A549 (cell line): ENCODE measurements around the gene ORC4. TPM values are rescaled to one million over a fixed set of nuclear protein-coding genes. Genes with fewer than 3 reads are reported as not detected.

ENCODE experiments used
- ATAC-seq, 2 experiments: fragments of 200-7000 bp in 1 of 2; fragments of >200 bp in 1 of 2; cut with Nextera tagmentation in 1 of 2; cut with Tn5 transposase in 1 of 2; 3 replicates each; pipeline versions ENCODE4 v1.8.0 to v1.9.1; 2018 to 2020; ENCODE audit warnings: mild to moderate bottlenecking in 1 of 2, moderate library complexity in 1 of 2
- CTCF ChIA-PET: fragments of 300-600 bp; sonication (Branson Sonifier 250); formaldehyde crosslinking; extraction: SDS; loops from one replicate; lab custom pipeline; 2021; ENCODE audit warnings: antibody characterized with exemption, inconsistent platforms; lab: Yijun Ruan, JAX
- POLR2A ChIA-PET: fragments of 350-600 bp; formaldehyde crosslinking; extraction: SDS; loops from one replicate; lab custom pipeline; 2021; ENCODE audit warnings: antibody characterized with exemption, inconsistent platforms; lab: Yijun Ruan, JAX
- DNase-seq, 2 experiments: peaks; one replicate each; pipeline versions ENCODE4 v3.0.0 to v3.0.0-alpha.2; 2011 to 2016; ENCODE audit warnings: low read depth in 1 of 2, low spot score in 1 of 2
- FAIRE-seq: peaks from 2 replicates; lab custom pipeline; 2011; peaks lifted over from hg19 to GRCh38; lab: Jason Lieb, UNC
- H3K27ac ChIP-seq, 2 experiments: fragments of >200 bp; sonication (Bioruptor Twin); formaldehyde crosslinking; 3 replicates each; pipeline ENCODE4 v1.5.1; 2016 to 2017
- H3K4me1 ChIP-seq: fragments of >200 bp; sonication (Bioruptor Twin); formaldehyde crosslinking; 3 replicates; pipeline ENCODE4 v1.6.1; 2016
- H3K4me2 ChIP-seq: fragments of >200 bp; sonication (Bioruptor Twin); formaldehyde crosslinking; 3 replicates; pipeline ENCODE4 v1.6.1; 2016
- H3K4me3 ChIP-seq: fragments of >200 bp; sonication (Bioruptor Twin); formaldehyde crosslinking; 3 replicates; pipeline ENCODE4 v1.5.1; 2016
- H3K9me3 ChIP-seq: fragments of >200 bp; sonication (Bioruptor Twin); formaldehyde crosslinking; 3 replicates; pipeline ENCODE4 v1.6.1; 2016
- ATOH8 ChIP-seq: fragments of 250-450 bp; sonication (Bioruptor Pico); IDR thresholded peaks from 2 replicates; pipeline ENCODE4 v1.5.0; 2020; ENCODE audit warnings: low read depth, mild to moderate bottlenecking, moderate library complexity
- BCL3 ChIP-seq: fragments of >200 bp; sonication (Bioruptor Twin); formaldehyde crosslinking; IDR thresholded peaks from 3 replicates; pipeline ENCODE4 v1.6.1; 2016
- CBX8 ChIP-seq: fragments of 200-600 bp; sonication (generic); IDR thresholded peaks from 2 replicates; pipeline ENCODE4 v1.6.1; 2016
- CEBPB ChIP-seq, 2 experiments: fragments of >200 bp in 1 of 2; sonication (Bioruptor Twin) in 1 of 2; formaldehyde crosslinking in 1 of 2; IDR thresholded peaks; 2 replicates each; pipeline ENCODE4 v1.6.1; 2012 to 2016
- CHD4 ChIP-seq: fragments of 200-600 bp; sonication (generic); IDR thresholded peaks from 2 replicates; pipeline ENCODE4 v1.6.1; 2016; ENCODE audit warnings: antibody characterized with exemption, mild to moderate bottlenecking, borderline replicate concordance
- CTCF ChIP-seq: fragments of >200 bp; sonication (Bioruptor Twin); formaldehyde crosslinking; IDR thresholded peaks from 3 replicates; pipeline ENCODE4 v1.5.1; 2016
- E2F6 ChIP-seq: IDR thresholded peaks from 2 replicates; pipeline ENCODE4 v1.6.1; 2012; ENCODE audit warnings: low read depth, borderline replicate concordance
- EHF ChIP-seq: fragments of 250-450 bp; sonication (Bioruptor Pico); IDR thresholded peaks from 2 replicates; pipeline ENCODE4 v1.5.0; 2020; ENCODE audit warnings: mild to moderate bottlenecking
- FOXS1 ChIP-seq: fragments of 250-450 bp; sonication (Bioruptor Pico); IDR thresholded peaks from 2 replicates; pipeline ENCODE4 v1.5.0; 2020; ENCODE audit warnings: mild to moderate bottlenecking, moderate library complexity
- GATA3 ChIP-seq: IDR thresholded peaks from 2 replicates; pipeline ENCODE4 v1.6.1; 2012; ENCODE audit warnings: borderline replicate concordance
- HDAC2 ChIP-seq: fragments of 200-600 bp; sonication (generic); IDR thresholded peaks from 2 replicates; pipeline ENCODE4 v1.6.1; 2016
- HES2 ChIP-seq: fragments of >200 bp; sonication (Bioruptor Twin); formaldehyde crosslinking; IDR thresholded peaks from 2 replicates; pipeline ENCODE4 v1.6.1; 2016
- HEYL ChIP-seq: fragments of 250-450 bp; sonication (Bioruptor Pico); IDR thresholded peaks from 2 replicates; pipeline ENCODE4 v1.8.0; 2021; ENCODE audit warnings: mild to moderate bottlenecking, moderate library complexity
- HOXB5 ChIP-seq: fragments of 250-450 bp; sonication (Bioruptor Pico); IDR thresholded peaks from 2 replicates; pipeline ENCODE4 v1.5.0; 2020; ENCODE audit warnings: mild to moderate bottlenecking, moderate library complexity
- JUNB ChIP-seq: fragments of >200 bp; sonication (Bioruptor Twin); formaldehyde crosslinking; IDR thresholded peaks from 2 replicates; pipeline ENCODE4 v1.6.1; 2016
- MYC ChIP-seq: IDR thresholded peaks from 2 replicates; pipeline ENCODE4 v1.6.1; 2012; ENCODE audit warnings: mild to moderate bottlenecking, inconsistent platforms, low read length, improper control_type of control experiment, borderline replicate concordance
- RAD21 ChIP-seq, 2 experiments: fragments of >200 bp in 1 of 2; sonication (Bioruptor Twin) in 1 of 2; formaldehyde crosslinking in 1 of 2; IDR thresholded peaks in 1 of 2; conservative IDR thresholded peaks in 1 of 2; 2 replicates in 1 of 2; 3 replicates in 1 of 2; pipeline ENCODE4 v1.6.1; 2012 to 2018; ENCODE audit warnings: inconsistent platforms in 1 of 2
- SMC3 ChIP-seq: fragments of >200 bp; sonication (Bioruptor Twin); formaldehyde crosslinking; IDR thresholded peaks from 3 replicates; pipeline ENCODE4 v1.6.1; 2018; ENCODE audit warnings: inconsistent platforms
- TFCP2L1 ChIP-seq: fragments of 250-450 bp; sonication (Bioruptor Pico); IDR thresholded peaks from 2 replicates; pipeline ENCODE4 v1.5.0; 2021; ENCODE audit warnings: mild to moderate bottlenecking
- TP53 ChIP-seq: fragments of 250-450 bp; sonication (Bioruptor Pico); IDR thresholded peaks from 2 replicates; pipeline ENCODE4 v1.5.0; 2021; ENCODE audit warnings: mild to moderate bottlenecking, moderate library complexity
- USF2 ChIP-seq: fragments of 450-650 bp; IDR thresholded peaks from 2 replicates; pipeline ENCODE4 v1.6.1; 2014; ENCODE audit warnings: antibody characterized with exemption
- ZFP36 ChIP-seq: fragments of 450-650 bp; IDR thresholded peaks from 2 replicates; pipeline ENCODE4 v1.6.1; 2014; ENCODE audit warnings: borderline replicate concordance; ENCODE audit not compliant: partially characterized antibody
- ZNF302 ChIP-seq: fragments of 250-450 bp; sonication (Bioruptor Pico); IDR thresholded peaks from 2 replicates; pipeline ENCODE4 v1.9.0; 2021; ENCODE audit warnings: inconsistent platforms, mild to moderate bottlenecking, moderate library complexity
- WGBS: methylation state at CpG from one replicate; pipeline ENCODE4 v1.1.6; 2017; ENCODE audit errors: missing lambda C conversion rate; 5-methylcytosine and 5-hydroxymethylcytosine counted together
- polyA plus RNA-seq, 4 experiments: library from polyadenylated mRNA; depleted of rRNA in 3 of 4; stranded (reverse); fragments of >200 nt; fragmentation: RNase III in 1 of 4; extraction: RNeasy Plus Mini Kit Qiagen cat#74134 plus additional on column Dnase treatment in 1 of 4; gene quantifications; 2 replicates in 3 of 4; 3 replicates in 1 of 4; pipeline ENCODE4 v1.2.3, GENCODE V29; 2011 to 2017

Gene ORC4
- polyA plus RNA-seq, 2 of the 4 experiments (the other 2 are of a cell fraction): 38.5 to 99.1 TPM

- no peak for TF ChIP-seq CHD4
- TF ChIP-seq HDAC2: no peak
- no peak for TF ChIP-seq USF2
- TF ChIP-seq ZNF302 (CRISPR knock-in tag): no peak
- TF ChIP-seq, all 56 proteins: peak for 0
Measured at GRCh38 chr2:147924647-147925046, 95.9 kb downstream of the ORC4 start (continued).

GRCh38 chr2:147923846-147924245 lies 96.7 kb downstream of the ORC4 start:
- Histone ChIP-seq H3K27ac (no peak overlapping the region), H3K9me3 (no peaks in the 10 kb centered on the region), H3K4me3 (no peak overlapping the region), H3K4me1 (no peaks in the 10 kb centered on the region), H3K4me2 (no peak overlapping the region)
- DNase-seq (no peak), FAIRE-seq (no peak), ATAC-seq (no peak)
- no peak for TF ChIP-seq EHF
- TF ChIP-seq JUNB: no peak
- TF ChIP-seq ATOH8 (CRISPR knock-in tag): no peak
- no peak for TF ChIP-seq HEYL (CRISPR knock-in tag)
- ChIA-PET CTCF (no interaction called here), POLR2A (no interaction called here)
- WGBS: 89% methylated on average over 3 of the region's 3 CpGs

GRCh38 chr2:147917161-147917560 lies 103.4 kb downstream of the ORC4 start:
- no peak overlapping the region for H3K4me2 ChIP-seq
- POLR2A ChIA-PET: no interaction called here
- 57% methylated on average over 4 of the region's 4 CpGs for WGBS
- no peak for DNase-seq
- FAIRE-seq: no peak
- no peak for ATAC-seq
- CTCF ChIA-PET: no interaction called here
- TF ChIP-seq HDAC2 (no peak), JUNB (no peak), MYC (no peak), CTCF (no peak), FOXS1 (CRISPR knock-in tag) (no peak), TFCP2L1 (CRISPR knock-in tag) (no peak), ZFP36 (no peak), SMC3 (no peak), CHD4 (no peak), CBX8 (no peak), E2F6 (no peak), BCL3 (no peak), HOXB5 (no peak), RAD21 (conservative IDR thresholded peaks at IDR 0.05 in 1 of 2, IDR thresholded peaks at IDR 0.05 in 1 of 2) (no peak), GATA3 (no peak), HES2 (no peak), TP53 (no peak), CEBPB (IDR thresholded peaks at IDR 0.05) (no peak)
- 0 out of 3 replicates have a peak, but pooled peaks cover 4% of the 10 kb centered on the region for H3K4me1 ChIP-seq
- no peak overlapping the region for H3K27ac ChIP-seq
- H3K4me3 ChIP-seq: no peak overlapping the region
- H3K9me3 ChIP-seq: no peaks in the 10 kb centered on the region
